Body of pancreas (tissue), 4 donors: Measurements from ENCODE around the gene SSTR1. TPM values are rescaled to one million over a fixed set of nuclear protein-coding genes. Genes with fewer than 3 reads are reported as not detected.

ENCODE experiments used
- ATAC-seq: fragments of 150-250 bp; one replicate; pipeline ENCODE4 v1.9.1; 2016
- DNase-seq, 4 donors: peaks; one replicate each; pipeline ENCODE4 v3.0.0-alpha.2; 2019
- H3K27ac ChIP-seq, 4 donors: fragments of 200-600 bp; sonication (generic); 1 replicate in 3 of 4; 2 replicates in 1 of 4; pipeline versions ENCODE4 v1.5.1 to v1.6.1; 2016 to 2019; ENCODE audit warnings: mild to moderate bottlenecking in 1 of 4, mixed read lengths in 1 of 4, moderate library complexity in 1 of 4
- H3K27me3 ChIP-seq, 2 donors: fragments of 200-600 bp; sonication (generic); one replicate each; pipeline ENCODE4 v1.6.0; 2016; ENCODE audit warnings: mild to moderate bottlenecking in 1 of 2
- H3K36me3 ChIP-seq, 2 donors: fragments of 200-600 bp; sonication (generic); replicated peaks in 1 of 2; 2 replicates each; pipeline ENCODE4 v1.5.1; 2016; ENCODE audit warnings: low read depth in 2 of 2; ENCODE audit not compliant: insufficient read depth in 1 of 2
- H3K4me1 ChIP-seq: fragments of 200-600 bp; sonication (generic); one replicate; pipeline ENCODE4 v1.6.0; 2016
- H3K4me3 ChIP-seq, 2 donors: fragments of 200-600 bp; sonication (generic); 1 replicate in 1 of 2; 2 replicates in 1 of 2; pipeline ENCODE4 v1.5.1; 2016 to 2019
- H3K9me3 ChIP-seq, 3 donors: fragments of 200-600 bp; sonication (generic); 1 replicate in 2 of 3; 2 replicates in 1 of 3; pipeline ENCODE4 v1.5.1; 2016
- CTCF ChIP-seq, 7 experiments: fragments of 450-650 bp in 4 of 7; fragments of 200-600 bp in 3 of 7; sonication (generic) in 3 of 7; IDR thresholded peaks; one replicate each; pipeline ENCODE4 v1.5.1; 2016 to 2019; ENCODE audit warnings: antibody characterized with exemption in 7 of 7
- POLR2A ChIP-seq, 3 donors: fragments of 450-650 bp; IDR thresholded peaks; one replicate each; pipeline ENCODE4 v1.6.1; 2016; ENCODE audit warnings: antibody characterized with exemption in 3 of 3, mild to moderate bottlenecking in 2 of 3
- WGBS, 2 donors: methylation state at CpG; one replicate each; pipeline ENCODE4 v1.1.5; 2017; 5-methylcytosine and 5-hydroxymethylcytosine counted together
- intact Hi-C: fragments of 100-400 bp; cut with DNase I; formaldehyde crosslinking; loops from one replicate; pipeline ENCODE4 v1.15.1; 2023
- total RNA-seq, 2 donors: library from RNA; depleted of rRNA; stranded (reverse); fragments of >200 nt; gene quantifications; one replicate each; pipeline ENCODE4 v1.1.0, GENCODE V29; 2016

The SSTR1 gene
- total RNA-seq, 2 donors from 2014 or later: 1.3 to 5.3 TPM

- no peak for TF ChIP-seq CTCF (IDR thresholded peaks at IDR 0.05)
- no peak for TF ChIP-seq POLR2A (IDR thresholded peaks at IDR 0.05)
- WGBS, 2 donors: 42 to 68% methylated on average over 2 of the region's 2 CpGs
- H3K27ac ChIP-seq: no peak overlapping the region
- no peak overlapping the region for H3K4me3 ChIP-seq
- H3K36me3 ChIP-seq: no peaks in the 10 kb centered on the region
- ATAC-seq (no peak), DNase-seq (no peak)
- intact Hi-C loops: no loop called here
- no peaks in the 10 kb centered on the region for H3K27me3 ChIP-seq
- H3K9me3 ChIP-seq: no peaks in the 10 kb centered on the region
- no peaks in the 10 kb centered on the region for H3K4me1 ChIP-seq
Observed at GRCh38 chr14:38174711-38175110, 33.0 kb upstream of the SSTR1 start.

GRCh38 chr14:38175658-38176057, 32.0 kb upstream of the SSTR1 start:
- Histone ChIP-seq H3K36me3 (no peaks in the 10 kb centered on the region), H3K4me3 (no peak overlapping the region), H3K27me3 (no peaks in the 10 kb centered on the region), H3K9me3 (no peaks in the 10 kb centered on the region), H3K27ac (no peak overlapping the region), H3K4me1 (no peaks in the 10 kb centered on the region)
- TF ChIP-seq POLR2A (IDR thresholded peaks at IDR 0.05): no peak
- no peak for TF ChIP-seq CTCF (IDR thresholded peaks at IDR 0.05)
- DNase-seq: no peak
- intact Hi-C loops: no loop called here
- WGBS, 2 donors: 71 to 82% methylated on average over 2 of the region's 2 CpGs
- ATAC-seq: no peak

DNA sequence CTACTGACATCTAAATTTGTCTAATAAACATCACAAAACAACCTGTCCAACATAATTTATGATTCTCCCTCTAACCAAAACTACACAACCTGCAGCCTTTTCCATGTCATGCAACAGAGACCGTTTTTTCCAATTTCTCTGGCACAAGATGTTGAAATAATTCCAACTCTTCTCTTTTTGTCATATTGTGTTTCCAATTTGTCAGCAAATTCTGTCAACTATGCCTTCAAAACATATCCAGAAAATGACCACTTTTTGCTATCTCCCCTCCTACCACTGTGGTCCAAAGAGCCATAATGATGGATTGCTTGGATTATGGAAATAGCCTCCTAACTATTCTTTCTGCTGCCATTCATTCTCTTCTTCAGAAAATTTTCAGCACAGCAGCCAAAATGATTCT, 31.3 kb upstream of the SSTR1 start:
- Histone ChIP-seq H3K4me1 (no peaks in the 10 kb centered on the region), H3K27ac (no peak overlapping the region), H3K36me3 (no peaks in the 10 kb centered on the region), H3K27me3 (no peaks in the 10 kb centered on the region), H3K9me3 (no peaks in the 10 kb centered on the region), H3K4me3 (no peak overlapping the region)
- ATAC-seq (no peak), DNase-seq (no peak)
- TF ChIP-seq CTCF (IDR thresholded peaks at IDR 0.05): no peak
- no peak for TF ChIP-seq POLR2A (IDR thresholded peaks at IDR 0.05)
- 66 to 74% methylated on average over 1 of the region's 1 CpG for WGBS, 2 donors
- intact Hi-C loops: no loop called here

DNA sequence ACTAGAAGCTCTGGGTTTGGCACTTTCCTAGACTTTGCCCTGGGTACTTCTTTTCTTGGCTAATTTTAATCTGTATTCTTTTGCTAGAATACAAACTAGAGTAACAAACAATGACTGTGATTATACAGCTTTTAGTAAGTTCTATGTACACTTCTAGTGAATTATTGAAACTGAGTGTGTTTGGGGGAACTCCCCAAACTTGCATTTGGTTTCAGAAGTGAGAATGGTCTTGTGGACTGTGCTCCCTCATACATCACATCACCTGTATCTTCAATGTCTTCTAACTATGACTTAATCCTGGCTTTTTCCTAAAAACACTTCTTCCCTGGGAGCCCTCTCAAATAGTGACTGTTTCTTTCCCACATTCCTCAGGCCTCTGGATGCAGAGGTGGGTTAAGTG, 23.6 kb upstream of the SSTR1 start:
- intact Hi-C loops: no loop called here
- H3K9me3 ChIP-seq: no peaks in the 10 kb centered on the region
- no peaks in the 10 kb centered on the region for H3K4me1 ChIP-seq
- H3K27me3 ChIP-seq: no peaks in the 10 kb centered on the region
- no peak for DNase-seq
- no peak overlapping the region for H3K4me3 ChIP-seq
- no peak for TF ChIP-seq POLR2A (IDR thresholded peaks at IDR 0.05)
- TF ChIP-seq CTCF (IDR thresholded peaks at IDR 0.05): no peak
- no peak for ATAC-seq
- H3K27ac ChIP-seq: no peak overlapping the region
- H3K36me3 ChIP-seq: no peaks in the 10 kb centered on the region

- 37 to 40% methylated on average over 1 of the region's 1 CpG for WGBS, 2 donors
- H3K9me3 ChIP-seq: no peaks in the 10 kb centered on the region
- no peak for DNase-seq
Observed at GRCh38 chr14:38185671-38186070, 22.0 kb upstream of the SSTR1 start.

More at GRCh38 chr14:38185671-38186070, 22.0 kb upstream of the SSTR1 start:
- Histone ChIP-seq H3K36me3 (no peaks in the 10 kb centered on the region), H3K27ac (no peak overlapping the region), H3K4me1 (no peaks in the 10 kb centered on the region), H3K4me3 (no peak overlapping the region), H3K27me3 (no peaks in the 10 kb centered on the region)
- no peak for ATAC-seq
- intact Hi-C loops: no loop called here
- no peak for TF ChIP-seq CTCF (IDR thresholded peaks at IDR 0.05)
- TF ChIP-seq POLR2A (IDR thresholded peaks at IDR 0.05): no peak
